ENCODE results near the gene BAIAP2. TPM values are rescaled to one million over a fixed set of nuclear protein-coding genes. Genes with fewer than 3 reads are reported as not detected.
A peak's percentile ranks its signal among the peaks of the same experiment; 100 is the strongest.

Gene BAIAP2
- total and polyA plus RNA-seq, 2 donors (not counting 1 experiment from before 2014, with no cell fraction given): 1.3 to 12.0 TPM

DNA sequence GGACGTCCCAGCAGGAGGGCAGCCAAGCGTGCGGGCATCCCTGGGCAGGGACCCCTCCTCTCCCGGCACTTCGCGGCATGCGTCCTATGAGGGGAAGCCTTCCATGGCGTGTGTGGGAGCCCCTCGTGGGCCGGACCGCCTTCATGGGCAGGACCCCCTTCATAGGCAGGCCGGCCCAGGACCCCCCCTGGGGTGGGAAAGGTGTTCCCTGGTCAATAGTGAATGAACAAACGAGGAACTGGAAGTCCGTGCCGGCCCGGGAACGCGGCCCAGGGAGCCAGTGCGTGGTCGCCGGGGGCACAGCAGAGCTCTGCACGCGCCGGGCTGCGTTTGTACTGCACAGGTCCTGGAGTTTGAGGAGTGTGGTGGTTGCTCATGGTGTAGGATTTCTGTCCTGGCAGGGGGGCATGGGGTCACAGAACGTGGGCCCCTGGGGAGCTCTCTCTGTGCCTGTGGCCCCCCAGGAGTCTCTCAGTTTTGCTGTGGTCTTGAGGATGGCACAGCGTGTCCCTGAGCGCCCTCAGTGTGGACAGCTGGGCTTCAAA, 13.9 kb downstream of the BAIAP2 start:
- Mint-ChIP-seq H3K4me3 (no peak overlapping the region), H3K4me1 (peaks cover 9% of the 10 kb centered on the region), H3K27ac (no peak overlapping the region), H3K9me3 (ENCODE audit: insufficient read depth) (no peaks in the 10 kb centered on the region), H3K27me3 (peaks cover 19% of the 10 kb centered on the region)
- CTCF ChIA-PET: interaction anchor here (0.7 to 1.0 kb wide), 3 partner anchors 23 to 60 kb away, joined by 3 read pairs; no protein-coding TSS in a partner anchor
- ATAC-seq (ENCODE audit: low read depth) (no peak), DNase-seq (no peak)
- 81% methylated on average over 28 of the region's 28 CpGs for WGBS (ENCODE audit: insufficient coverage)
- H4K20me1 ChIP-seq (ENCODE audit: control insufficient read depth, insufficient read depth, low read length, poor library complexity, severe bottlenecking): no peaks in the 10 kb centered on the region
- peaks cover 0 to 3% (median 0%) of the 10 kb centered on the region in 3 donors for H3K9me3 ChIP-seq (ENCODE audit: control extremely low read depth in 1 of 3, control insufficient read depth in 2 of 3, insufficient read depth in 1 of 3, low read length in 2 of 3)
- intact Hi-C loops (cut with micrococcal nuclease): no loop called here
- H3K4me3 ChIP-seq (ENCODE audit: control extremely low read depth in 1 of 5, extremely low read depth in 1 of 5, insufficient read depth in 1 of 5, low read depth in 2 of 5, low read length in 4 of 5): no peak overlapping the region
- no peak for TF ChIP-seq EZH2 (IDR thresholded peaks at IDR 0.05; ENCODE audit: borderline replicate concordance, insufficient read depth, low read depth, low read length, poor library complexity, severe bottlenecking)
- TF ChIP-seq, protein P1, sequence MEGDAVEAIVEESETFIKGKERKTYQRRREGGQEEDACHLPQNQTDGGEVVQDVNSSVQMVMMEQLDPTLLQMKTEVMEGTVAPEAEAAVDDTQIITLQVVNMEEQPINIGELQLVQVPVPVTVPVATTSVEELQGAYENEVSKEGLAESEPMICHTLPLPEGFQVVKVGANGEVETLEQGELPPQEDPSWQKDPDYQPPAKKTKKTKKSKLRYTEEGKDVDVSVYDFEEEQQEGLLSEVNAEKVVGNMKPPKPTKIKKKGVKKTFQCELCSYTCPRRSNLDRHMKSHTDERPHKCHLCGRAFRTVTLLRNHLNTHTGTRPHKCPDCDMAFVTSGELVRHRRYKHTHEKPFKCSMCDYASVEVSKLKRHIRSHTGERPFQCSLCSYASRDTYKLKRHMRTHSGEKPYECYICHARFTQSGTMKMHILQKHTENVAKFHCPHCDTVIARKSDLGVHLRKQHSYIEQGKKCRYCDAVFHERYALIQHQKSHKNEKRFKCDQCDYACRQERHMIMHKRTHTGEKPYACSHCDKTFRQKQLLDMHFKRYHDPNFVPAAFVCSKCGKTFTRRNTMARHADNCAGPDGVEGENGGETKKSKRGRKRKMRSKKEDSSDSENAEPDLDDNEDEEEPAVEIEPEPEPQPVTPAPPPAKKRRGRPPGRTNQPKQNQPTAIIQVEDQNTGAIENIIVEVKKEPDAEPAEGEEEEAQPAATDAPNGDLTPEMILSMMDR (IDR thresholded peaks at IDR 0.05): no peak
- H3K4me1 ChIP-seq (ENCODE audit: control insufficient read depth in 2 of 2, insufficient read depth in 2 of 2, low read length in 2 of 2): peaks cover 0 to 14% of the 10 kb centered on the region in 2 donors
- peaks cover 0 to 8% (median 1%) of the 10 kb centered on the region in 4 experiments for H3K27me3 ChIP-seq (replicated peaks in 1 of 4; ENCODE audit: control extremely low read depth in 1 of 4, control insufficient read depth in 3 of 4, insufficient read depth in 4 of 4, low read length in 3 of 4)
- H2AFZ ChIP-seq (ENCODE audit: insufficient read depth, low read depth, low read length, poor library complexity, severe bottlenecking): no peak overlapping the region
- no peaks in the 10 kb centered on the region for H3K79me2 ChIP-seq (ENCODE audit: control insufficient read depth, insufficient read depth, low read length)
- no peak overlapping the region for H3K4me2 ChIP-seq (replicated peaks; ENCODE audit: low read depth, low read length, poor library complexity, severe bottlenecking)
- no peak overlapping the region for H3K9ac ChIP-seq (ENCODE audit: low read length)
- POLR2A ChIA-PET: no interaction called here
- H3K36me3 ChIP-seq (replicated peaks in 1 of 2; ENCODE audit: control extremely low read depth in 1 of 2, control insufficient read depth in 1 of 2, extremely low read depth in 1 of 2, insufficient read depth in 2 of 2, low read length in 1 of 2): no peaks in the 10 kb centered on the region
- H3K27ac ChIP-seq (ENCODE audit: low read length in 2 of 2): no peak overlapping the region

DNA sequence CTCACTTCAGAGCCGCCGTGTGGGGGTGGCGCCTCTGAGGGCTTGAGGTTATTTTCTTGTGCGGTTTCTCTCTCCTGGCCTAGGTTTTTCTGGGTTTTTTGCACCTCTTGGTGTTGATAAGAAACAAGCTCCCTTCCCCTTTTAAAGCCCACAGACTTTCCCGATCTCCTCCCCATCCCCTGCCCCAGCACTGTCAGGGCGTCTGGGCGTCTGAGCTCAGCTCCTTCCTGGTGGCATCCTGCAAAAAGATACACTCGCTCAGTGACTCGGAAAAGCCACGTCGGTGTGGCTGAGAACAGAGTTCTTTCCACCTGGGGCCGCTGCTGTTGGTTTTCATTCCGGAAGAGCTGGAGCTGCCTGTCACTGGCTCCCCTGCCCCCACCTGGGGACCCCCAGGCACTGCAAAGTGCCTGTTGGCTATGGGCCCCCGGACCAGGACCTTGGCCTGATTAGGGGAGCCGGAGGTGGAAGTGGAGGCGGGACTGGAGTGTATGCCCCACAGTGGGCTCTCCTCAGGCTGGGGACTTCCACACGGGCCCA, 14.5 kb downstream of the BAIAP2 start:
- ATAC-seq (ENCODE audit: low read depth) (peak; percentile 8), DNase-seq (no peak)
- intact Hi-C loops (cut with micrococcal nuclease): no loop called here
- H3K4me2 ChIP-seq (replicated peaks; ENCODE audit: low read depth, low read length, poor library complexity, severe bottlenecking): peak overlapping the region; percentile 42
- Mint-ChIP-seq H3K4me3 (peak overlapping the region; percentile 23), H3K27ac (no peak overlapping the region), H3K4me1 (peaks cover 9% of the 10 kb centered on the region), H3K9me3 (ENCODE audit: insufficient read depth) (no peaks in the 10 kb centered on the region), H3K27me3 (peaks cover 18% of the 10 kb centered on the region)
- CTCF ChIA-PET: interaction anchor here (0.7 to 1.1 kb wide), 4 partner anchors 8 to 59 kb away, joined by 3 read pairs; no protein-coding TSS in a partner anchor
- H3K27ac ChIP-seq (ENCODE audit: low read length in 2 of 2): no peak overlapping the region
- no peak overlapping the region for H2AFZ ChIP-seq (ENCODE audit: insufficient read depth, low read depth, low read length, poor library complexity, severe bottlenecking)
- no peaks in the 10 kb centered on the region for H3K36me3 ChIP-seq (replicated peaks in 1 of 2; ENCODE audit: control extremely low read depth in 1 of 2, control insufficient read depth in 1 of 2, extremely low read depth in 1 of 2, insufficient read depth in 2 of 2, low read length in 1 of 2)
- H3K4me1 ChIP-seq (ENCODE audit: control insufficient read depth in 2 of 2, insufficient read depth in 2 of 2, low read length in 2 of 2): peaks cover 0 to 14% of the 10 kb centered on the region in 2 donors
- WGBS (ENCODE audit: insufficient coverage): 34% methylated on average over 17 of the region's 17 CpGs
- no peak overlapping the region for H3K9ac ChIP-seq (ENCODE audit: low read length)
- H3K27me3 ChIP-seq (replicated peaks in 1 of 4; ENCODE audit: control extremely low read depth in 1 of 4, control insufficient read depth in 3 of 4, insufficient read depth in 4 of 4, low read length in 3 of 4): peaks cover 0 to 8% (median 1%) of the 10 kb centered on the region in 4 experiments
- peaks cover 0 to 3% (median 0%) of the 10 kb centered on the region in 3 donors for H3K9me3 ChIP-seq (ENCODE audit: control extremely low read depth in 1 of 3, control insufficient read depth in 2 of 3, insufficient read depth in 1 of 3, low read length in 2 of 3)
- H3K4me3 ChIP-seq (ENCODE audit: control extremely low read depth in 1 of 5, extremely low read depth in 1 of 5, insufficient read depth in 1 of 5, low read depth in 2 of 5, low read length in 4 of 5): no peak overlapping the region
- no peaks in the 10 kb centered on the region for H4K20me1 ChIP-seq (ENCODE audit: control insufficient read depth, insufficient read depth, low read length, poor library complexity, severe bottlenecking)
- POLR2A ChIA-PET: interaction anchor here (0.6 kb wide), 1 partner anchor 13 kb away, joined by 3 read pairs; no protein-coding TSS in a partner anchor
- H3K79me2 ChIP-seq (ENCODE audit: control insufficient read depth, insufficient read depth, low read length): no peaks in the 10 kb centered on the region
- no peak for TF ChIP-seq EZH2 (IDR thresholded peaks at IDR 0.05; ENCODE audit: borderline replicate concordance, insufficient read depth, low read depth, low read length, poor library complexity, severe bottlenecking)
- TF ChIP-seq, protein P1 (IDR thresholded peaks at IDR 0.05): no peak
